ENCODE results near the gene KCNJ5.

KCNJ5 gene

DNA sequence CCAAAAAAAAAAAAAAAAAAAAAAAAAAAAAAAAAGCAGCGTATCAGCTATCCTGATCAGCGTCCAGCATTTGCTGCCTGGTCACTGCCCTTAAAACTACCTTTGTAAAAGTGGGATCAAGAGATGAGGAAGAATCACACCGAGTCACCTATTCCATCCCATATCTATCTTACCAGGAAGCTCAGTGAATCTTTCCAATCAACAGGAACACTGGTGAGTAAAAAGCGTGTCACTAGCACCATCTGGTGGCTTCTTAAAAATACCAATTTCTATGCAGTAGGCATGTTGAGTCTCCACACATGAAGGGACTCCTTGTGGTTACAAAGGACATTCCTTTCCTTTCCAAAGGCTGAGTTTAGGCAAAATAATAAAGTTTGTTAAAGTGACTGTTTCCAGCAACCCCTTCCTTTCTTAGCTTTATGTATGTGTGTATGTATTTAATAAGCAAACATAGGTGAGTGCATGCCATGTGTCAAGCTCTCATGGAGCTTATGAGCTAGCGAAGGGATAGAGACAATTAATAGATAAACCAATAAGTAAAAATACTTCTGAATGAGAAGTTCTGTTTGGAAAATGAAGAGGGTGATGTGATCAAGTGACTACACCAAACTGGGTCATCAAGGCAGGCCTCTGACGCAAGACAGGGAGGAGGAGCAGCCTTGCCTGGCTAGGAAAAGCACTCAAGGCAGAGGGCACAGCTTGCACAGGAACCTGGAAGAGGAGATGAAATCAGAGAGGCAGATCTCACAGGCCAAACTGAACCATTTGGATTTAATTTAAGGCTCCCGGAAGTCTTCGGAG is 65.4 kb downstream of the KCNJ5 start:
- no peak for DNase-seq (ENCODE audit: low read depth)

DNA sequence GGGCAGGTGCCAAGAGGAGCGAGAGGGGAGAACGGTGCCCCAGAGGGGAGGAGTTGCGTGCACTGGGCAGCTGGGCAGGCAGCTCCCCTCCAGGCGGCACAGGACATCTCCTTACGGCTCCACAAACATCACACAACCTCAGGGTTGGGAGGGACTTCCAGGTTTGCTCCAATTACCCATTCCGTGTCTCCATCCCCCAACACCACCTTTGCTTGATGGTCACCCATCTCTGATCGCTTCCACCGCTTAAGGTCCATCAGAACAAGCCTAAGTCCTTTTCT is 66.0 kb downstream of the KCNJ5 start:
- no peak for DNase-seq (ENCODE audit: low read depth)

DNA sequence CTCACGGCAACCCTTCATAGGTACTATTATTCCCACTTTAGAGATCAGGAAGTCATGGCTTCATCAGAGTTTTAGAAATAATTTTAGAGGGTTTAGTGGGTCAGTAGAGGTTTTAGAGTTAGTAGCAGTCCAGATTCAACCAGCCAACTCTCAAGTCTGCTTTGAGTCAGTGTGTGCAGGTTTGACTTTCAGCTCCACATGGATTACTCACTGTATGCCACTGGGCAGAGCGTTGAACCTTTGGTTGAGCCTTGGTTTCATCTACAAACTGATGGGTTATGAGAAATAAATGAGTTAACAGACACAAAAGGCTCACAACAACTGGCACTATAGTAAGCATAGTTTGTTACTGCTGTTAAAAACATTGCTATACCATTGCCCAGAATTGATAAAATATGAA is 70.5 kb downstream of the KCNJ5 start:
- DNase-seq (ENCODE audit: low read depth), result no peak

DNA sequence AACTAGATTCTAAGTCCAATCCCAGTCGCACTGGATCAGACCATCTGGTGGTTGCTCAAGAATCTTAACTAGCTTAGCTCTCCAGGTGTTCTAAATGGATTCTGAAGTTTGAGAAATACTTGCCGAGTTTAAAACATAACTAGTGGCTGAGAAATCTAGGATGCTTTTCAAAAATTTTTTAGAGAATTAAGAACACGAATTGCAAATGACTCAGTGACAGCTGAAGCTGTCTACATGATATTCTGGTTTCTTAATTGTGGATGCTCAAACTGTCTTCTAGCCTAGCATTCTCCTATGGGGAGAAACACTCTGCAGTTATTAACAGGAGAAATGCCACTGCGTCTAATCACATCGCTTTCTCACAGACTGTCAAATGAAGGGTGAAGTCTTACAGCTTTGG is 71.7 kb downstream of the KCNJ5 start:
- no peak for DNase-seq (ENCODE audit: low read depth)

GRCh38 chr11:128963744-128964325 is 72.7 kb downstream of the KCNJ5 start:
- DNase-seq (ENCODE audit: low read depth), result no peak

- no peak for DNase-seq (ENCODE audit: low read depth)
Observed at GRCh38 chr11:128964463-128964930, 73.3 kb downstream of the KCNJ5 start.

- no peak for DNase-seq (ENCODE audit: low read depth)
Observed at GRCh38 chr11:128965485-128965884, 74.3 kb downstream of the KCNJ5 start.

DNA sequence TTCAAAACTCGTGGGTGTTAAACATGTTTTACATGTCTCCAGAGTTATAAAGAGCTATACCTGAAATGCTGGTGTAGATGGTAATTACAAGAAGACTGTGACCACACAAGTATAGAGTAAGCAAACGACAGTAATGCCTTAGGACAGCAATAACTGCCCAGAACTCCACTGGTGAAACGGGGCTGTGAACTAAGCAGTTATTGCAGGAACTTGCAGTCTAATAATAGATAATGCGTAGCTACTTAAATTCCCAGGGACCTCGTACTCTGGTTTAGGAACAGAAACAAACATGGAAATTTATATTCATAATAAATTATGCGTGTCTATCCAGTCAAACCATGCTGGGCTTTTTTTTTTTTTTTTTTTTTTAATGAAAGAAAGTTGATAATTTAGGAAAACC is 76.4 kb downstream of the KCNJ5 start:
- no peak for DNase-seq (ENCODE audit: low read depth)

DNA sequence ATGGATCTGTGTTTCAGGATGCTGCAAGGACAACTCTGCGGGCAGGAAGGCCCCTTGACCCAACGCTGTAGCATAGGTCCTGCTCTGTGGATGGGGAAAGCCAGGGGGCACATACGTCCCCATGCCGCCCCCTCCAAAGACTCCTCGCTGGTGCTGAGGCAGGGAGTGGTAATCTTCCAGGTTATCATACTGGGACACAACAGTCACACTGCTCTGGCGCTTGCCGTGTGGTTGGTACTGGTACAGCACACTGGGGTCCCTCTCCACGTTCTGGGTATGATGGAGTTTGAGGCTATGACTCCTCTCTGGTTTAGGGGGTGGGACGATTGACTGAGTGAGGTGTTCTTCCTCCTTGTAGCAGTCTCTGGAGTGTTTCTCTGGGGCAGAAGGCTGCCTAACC is 77.8 kb downstream of the KCNJ5 start:
- DNase-seq (ENCODE audit: low read depth), result no peak
